Measurements from ENCODE around the gene ARID1B. TPM values are rescaled to one million over a fixed set of nuclear protein-coding genes. Genes with fewer than 3 reads are reported as not detected.

The ARID1B gene
- total and polyA plus RNA-seq, 11 donors: 15.3 to 76.1 (median 40.7) TPM

DNA sequence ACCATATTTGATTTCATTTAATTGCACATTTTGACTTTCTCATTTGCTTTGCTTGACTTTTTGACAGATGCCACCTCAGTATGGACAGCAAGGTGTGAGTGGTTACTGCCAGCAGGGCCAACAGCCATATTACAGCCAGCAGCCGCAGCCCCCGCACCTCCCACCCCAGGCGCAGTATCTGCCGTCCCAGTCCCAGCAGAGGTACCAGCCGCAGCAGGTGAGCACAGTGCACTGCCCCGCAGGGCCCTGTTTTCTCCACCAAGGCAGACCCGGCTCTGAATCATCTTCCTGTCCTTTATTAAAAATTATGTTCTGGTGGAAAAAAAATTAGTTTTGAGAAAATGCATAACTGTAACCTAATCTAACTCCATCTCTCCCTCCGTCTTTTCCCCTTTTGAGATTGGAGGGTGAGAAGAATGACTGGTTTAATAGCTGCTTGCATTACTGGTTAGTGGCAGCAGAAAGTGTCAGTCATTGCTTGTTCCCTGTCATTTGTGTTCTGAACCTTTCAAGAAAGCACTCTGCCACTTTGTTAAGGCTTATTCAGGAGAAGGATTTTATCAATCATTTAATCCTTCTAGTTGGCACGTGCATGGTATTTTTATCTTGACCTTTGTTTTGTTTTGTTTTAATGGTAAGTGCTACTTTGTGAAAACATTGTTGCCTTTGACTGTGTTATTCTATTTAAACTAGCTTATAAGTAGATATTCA lies 124.3 kb downstream of the ARID1B start:
- intact Hi-C loops (cut with DNase I): no loop called here
- ATAC-seq: no peak

DNA sequence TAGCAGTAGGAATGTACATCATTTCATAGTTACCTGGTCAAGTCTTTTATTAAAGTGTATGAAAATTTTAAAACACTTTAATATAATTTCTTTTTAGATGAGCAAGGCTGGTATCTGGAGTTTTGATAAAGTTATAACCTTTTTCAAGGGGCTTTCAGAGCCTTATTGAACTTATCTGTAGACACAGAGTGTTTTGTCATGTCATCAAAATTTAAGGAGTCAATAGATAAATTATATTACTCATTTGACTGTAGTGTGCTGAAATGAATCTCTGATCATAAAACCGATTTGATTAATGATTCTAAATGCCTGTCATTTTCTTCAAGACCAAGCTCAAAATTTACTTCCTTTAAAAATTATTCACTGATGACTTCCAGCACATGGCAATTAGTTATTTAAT lies 125.6 kb downstream of the ARID1B start:
- no peak for ATAC-seq
- TF ChIP-seq POLR2A (IDR thresholded peaks at IDR 0.05): no peak
- TF ChIP-seq, protein P1, sequence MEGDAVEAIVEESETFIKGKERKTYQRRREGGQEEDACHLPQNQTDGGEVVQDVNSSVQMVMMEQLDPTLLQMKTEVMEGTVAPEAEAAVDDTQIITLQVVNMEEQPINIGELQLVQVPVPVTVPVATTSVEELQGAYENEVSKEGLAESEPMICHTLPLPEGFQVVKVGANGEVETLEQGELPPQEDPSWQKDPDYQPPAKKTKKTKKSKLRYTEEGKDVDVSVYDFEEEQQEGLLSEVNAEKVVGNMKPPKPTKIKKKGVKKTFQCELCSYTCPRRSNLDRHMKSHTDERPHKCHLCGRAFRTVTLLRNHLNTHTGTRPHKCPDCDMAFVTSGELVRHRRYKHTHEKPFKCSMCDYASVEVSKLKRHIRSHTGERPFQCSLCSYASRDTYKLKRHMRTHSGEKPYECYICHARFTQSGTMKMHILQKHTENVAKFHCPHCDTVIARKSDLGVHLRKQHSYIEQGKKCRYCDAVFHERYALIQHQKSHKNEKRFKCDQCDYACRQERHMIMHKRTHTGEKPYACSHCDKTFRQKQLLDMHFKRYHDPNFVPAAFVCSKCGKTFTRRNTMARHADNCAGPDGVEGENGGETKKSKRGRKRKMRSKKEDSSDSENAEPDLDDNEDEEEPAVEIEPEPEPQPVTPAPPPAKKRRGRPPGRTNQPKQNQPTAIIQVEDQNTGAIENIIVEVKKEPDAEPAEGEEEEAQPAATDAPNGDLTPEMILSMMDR (IDR thresholded peaks at IDR 0.05): no peak
- intact Hi-C loops (cut with DNase I): no loop called here
- DNase-seq: no peak
- Histone ChIP-seq H3K27me3 (no peaks in the 10 kb centered on the region), H3K36me3 (peaks cover 0 to 8% (median 0%) of the 10 kb centered on the region in 9 donors), H3K4me1 (peaks cover 0 to 39% (median 10%) of the 10 kb centered on the region in 12 donors), H3K9me3 (no peaks in the 10 kb centered on the region), H3K27ac (no peak overlapping the region), H3K4me3 (no peak overlapping the region)
- 74 to 84% (median 80%) methylated on average over 1 of the region's 1 CpG for WGBS, 4 donors

More for the DNA sequence above, 124.3 kb downstream of the ARID1B start:
- no peak overlapping the region for H3K27ac ChIP-seq
- WGBS, 4 donors: 77 to 81% (median 80%) methylated on average over 9 of the region's 9 CpGs
- peaks cover 0 to 8% (median 0%) of the 10 kb centered on the region in 9 donors for H3K36me3 ChIP-seq
- no peak for DNase-seq
- no peaks in the 10 kb centered on the region for H3K9me3 ChIP-seq
- peaks cover 0 to 41% (median 11%) of the 10 kb centered on the region in 12 donors for H3K4me1 ChIP-seq
- TF ChIP-seq, protein P1 (IDR thresholded peaks at IDR 0.05): no peak
- TF ChIP-seq POLR2A (IDR thresholded peaks at IDR 0.05): no peak
- no peaks in the 10 kb centered on the region for H3K27me3 ChIP-seq
- H3K4me3 ChIP-seq: no peak overlapping the region

DNA sequence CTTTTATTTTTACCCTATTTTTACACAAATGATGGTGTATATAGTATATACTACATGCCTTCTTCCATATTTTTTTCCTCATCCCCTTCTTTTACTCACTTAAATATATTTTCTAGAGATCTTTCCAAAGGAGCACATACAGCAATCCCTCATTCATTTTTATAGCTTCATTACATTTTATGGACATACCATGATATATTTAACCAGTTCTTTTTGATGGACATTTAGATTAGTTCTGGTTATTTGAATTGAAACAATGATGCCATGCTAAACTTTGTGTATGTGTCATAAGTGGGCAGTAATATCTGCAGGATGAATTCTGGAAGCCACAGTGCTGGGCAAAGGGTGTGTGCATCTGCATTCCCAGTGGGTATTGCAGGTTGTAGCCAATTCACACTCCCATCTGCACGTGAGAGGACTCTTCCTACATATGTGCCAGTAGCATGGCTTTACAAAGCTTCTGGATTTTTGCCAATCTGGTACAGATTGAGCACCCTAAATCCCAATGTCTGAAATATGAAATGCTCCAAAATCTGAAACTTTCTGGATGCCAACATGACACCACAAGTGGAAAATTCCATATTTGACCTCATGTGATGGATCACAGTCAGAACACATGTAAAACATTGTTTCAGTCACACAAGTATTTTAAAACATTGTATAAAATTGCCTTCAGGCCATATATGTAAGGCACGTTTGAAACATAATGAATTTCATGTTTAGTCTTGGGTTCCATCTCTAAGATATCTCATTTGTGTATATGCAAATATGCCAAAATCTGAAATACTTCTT lies 127.2 kb downstream of the ARID1B start:
- TF ChIP-seq POLR2A (IDR thresholded peaks at IDR 0.05): no peak
- TF ChIP-seq, protein P1 (IDR thresholded peaks at IDR 0.05): no peak
- Histone ChIP-seq H3K27ac (no peak overlapping the region), H3K27me3 (no peaks in the 10 kb centered on the region), H3K9me3 (no peaks in the 10 kb centered on the region), H3K4me1 (peaks cover 0 to 28% (median 9%) of the 10 kb centered on the region in 12 donors), H3K36me3 (peaks cover 0 to 8% (median 0%) of the 10 kb centered on the region in 9 donors), H3K4me3 (no peak overlapping the region)
- WGBS, 4 donors: 64 to 79% (median 73%) methylated on average over 2 of the region's 2 CpGs
- intact Hi-C loops (cut with DNase I): no loop called here
- no peak for DNase-seq
- ATAC-seq: no peak

GRCh38 chr6:156905801-156906200 lies 128.6 kb downstream of the ARID1B start:
- WGBS, 4 donors: 55 to 65% (median 59%) methylated on average over 1 of the region's 1 CpG
- DNase-seq: no peak
- Histone ChIP-seq H3K27me3 (no peaks in the 10 kb centered on the region), H3K36me3 (peaks cover 0 to 8% (median 0%) of the 10 kb centered on the region in 9 donors), H3K4me1 (peaks cover 0 to 31% (median 8%) of the 10 kb centered on the region in 12 donors), H3K9me3 (no peaks in the 10 kb centered on the region), H3K27ac (no peak overlapping the region), H3K4me3 (no peak overlapping the region)
- TF ChIP-seq, protein P1 (IDR thresholded peaks at IDR 0.05): no peak
- TF ChIP-seq POLR2A (IDR thresholded peaks at IDR 0.05): no peak
- intact Hi-C loops (cut with DNase I): no loop called here
- ATAC-seq: no peak
